Stimulated activated naive B cell treated with anti-CD40 and anti-IgM and Interleukin-4, amounts not matched to agents 10 μg/mL and 1 μg/mL and 100 μg/mL, for 72 hours (primary cell): ENCODE results near the gene NCOA4.

Experiments
- ATAC-seq, 2 donors: fragments of 150-1000 bp; cut with Tn5 transposase; replicated peaks; 2 replicates each; pipeline ENCODE4 v1.10.0; 2021; ENCODE audit warnings: moderate library complexity in 1 of 2
- DNase-seq: peaks from one replicate; pipeline ENCODE4 v3.0.0; 2021
- H3K27ac Mint-ChIP-seq: one replicate; pipeline ENCODE4 v1.8.0; 2022; ENCODE audit warnings: mild to moderate bottlenecking, mixed read lengths
- H3K27me3 Mint-ChIP-seq, 2 donors: one replicate each; pipeline ENCODE4 v1.8.0; 2022; ENCODE audit warnings: mixed read lengths in 2 of 2
- H3K36me3 Mint-ChIP-seq, 2 donors: one replicate each; pipeline ENCODE4 v1.8.0; 2022; ENCODE audit warnings: mixed read lengths in 2 of 2, mild to moderate bottlenecking in 1 of 2
- H3K4me1 Mint-ChIP-seq, 2 donors: one replicate each; pipeline ENCODE4 v1.8.0; 2022; ENCODE audit warnings: mixed read lengths in 2 of 2, mild to moderate bottlenecking in 1 of 2
- H3K4me3 Mint-ChIP-seq, 2 donors: one replicate each; pipeline ENCODE4 v1.8.0; 2022; ENCODE audit warnings: mild to moderate bottlenecking in 2 of 2, mixed read lengths in 2 of 2, moderate library complexity in 1 of 2
- H3K9me3 Mint-ChIP-seq, 2 donors: one replicate each; pipeline ENCODE4 v1.8.0; 2022; ENCODE audit warnings: mixed read lengths in 2 of 2, mild to moderate bottlenecking in 1 of 2

NCOA4 gene

DNA sequence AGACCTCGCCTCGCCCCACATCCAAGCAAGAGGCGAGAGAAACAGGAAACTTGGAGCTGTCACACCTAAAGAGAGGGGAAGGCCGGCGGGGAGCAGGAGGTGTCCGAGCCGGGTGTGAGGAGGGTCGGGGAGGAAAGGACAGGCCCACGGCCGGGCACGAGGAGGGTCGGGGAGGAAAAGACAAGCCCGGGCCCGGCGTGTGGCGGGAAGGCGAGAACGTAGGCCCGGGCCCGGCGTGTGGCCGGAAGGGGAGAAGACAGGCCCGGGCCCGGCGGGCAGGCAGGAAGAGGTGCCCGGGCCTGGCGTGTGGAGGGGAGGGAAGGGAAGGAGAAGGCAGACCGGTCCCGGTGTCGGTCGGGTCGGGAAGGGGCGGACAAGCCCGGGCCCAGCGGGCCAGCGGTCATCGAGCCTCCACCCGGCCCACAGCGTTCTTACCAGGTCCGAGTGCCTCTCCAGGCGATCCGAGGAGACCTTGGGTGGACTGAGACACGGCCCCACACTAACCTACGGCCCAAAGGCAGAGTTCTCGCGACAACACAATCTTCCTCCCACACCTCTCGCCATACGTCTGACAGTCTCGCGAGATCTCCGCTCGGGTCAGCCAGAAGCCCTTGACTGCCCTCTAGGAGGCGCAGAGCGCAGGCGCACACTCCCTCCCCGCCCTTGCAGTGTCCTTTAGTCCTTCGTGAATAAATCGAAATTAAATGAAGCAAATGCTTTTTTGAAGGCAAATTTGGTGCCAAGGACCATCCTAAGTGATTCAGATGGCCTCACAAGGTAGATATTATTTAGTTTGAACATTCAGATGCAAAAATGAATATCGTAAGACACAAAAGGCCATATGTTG lies at the start of gene NCOA4:
TSS of gene NCOA4 (minus strand) at position 533 of the 847 bp plus-strand sequence. CDS start 13,943 bp downstream, outside the sequence.
- ATAC-seq (peak; percentile 98 to 99), DNase-seq (peak; percentile 95)
- no peaks in the 10 kb centered on the region for H3K9me3 Mint-ChIP-seq
- peak within 1 kb of the TSS; percentile 98 for H3K27ac Mint-ChIP-seq
- peak within 1 kb of the TSS; percentile 97 to 99 for H3K4me3 Mint-ChIP-seq
- H3K4me1 Mint-ChIP-seq, result peaks cover 26 to 46% of the 10 kb centered on the region in 2 donors
- H3K36me3 Mint-ChIP-seq, result peaks cover 5 to 14% of the 10 kb centered on the region in 2 donors
- peaks cover 0 to 2% of the 10 kb centered on the region in 2 donors for H3K27me3 Mint-ChIP-seq

GRCh38 chr10:46079831-46080585 lies 49.6 kb upstream of the NCOA4 start:
- DNase-seq (no peak), ATAC-seq (no peak)

GRCh38 chr10:46077731-46078413 lies 47.4 kb upstream of the NCOA4 start:
- DNase-seq (no peak), ATAC-seq (peak in 1 of 2 donors; percentile 41)
- Mint-ChIP-seq H3K27ac (no peak overlapping the region), H3K4me3 (no peak overlapping the region), H3K36me3 (no peaks in the 10 kb centered on the region), H3K9me3 (peaks cover 0 to 4% of the 10 kb centered on the region in 2 donors), H3K4me1 (peaks cover 0 to 8% of the 10 kb centered on the region in 2 donors), H3K27me3 (no peaks in the 10 kb centered on the region)

More at GRCh38 chr10:46079831-46080585, 49.6 kb upstream of the NCOA4 start:
- H3K27me3 Mint-ChIP-seq, result no peaks in the 10 kb centered on the region
- H3K4me3 Mint-ChIP-seq, result no peak overlapping the region
- peaks cover 0 to 8% of the 10 kb centered on the region in 2 donors for H3K4me1 Mint-ChIP-seq
- H3K9me3 Mint-ChIP-seq, result peaks cover 0 to 4% of the 10 kb centered on the region in 2 donors
- no peak overlapping the region for H3K27ac Mint-ChIP-seq
- H3K36me3 Mint-ChIP-seq, result no peaks in the 10 kb centered on the region

- peaks cover 0 to 8% of the 10 kb centered on the region in 2 donors for H3K4me1 Mint-ChIP-seq
- no peaks in the 10 kb centered on the region for H3K9me3 Mint-ChIP-seq
- H3K27me3 Mint-ChIP-seq, result no peaks in the 10 kb centered on the region
- H3K36me3 Mint-ChIP-seq, result no peaks in the 10 kb centered on the region
- ATAC-seq, result no peak
- H3K27ac Mint-ChIP-seq, result no peak overlapping the region
- DNase-seq, result no peak
- no peak overlapping the region for H3K4me3 Mint-ChIP-seq
These were observed 46.7 kb upstream of the NCOA4 start for GRCh38 chr10:46077141-46077554.

DNA sequence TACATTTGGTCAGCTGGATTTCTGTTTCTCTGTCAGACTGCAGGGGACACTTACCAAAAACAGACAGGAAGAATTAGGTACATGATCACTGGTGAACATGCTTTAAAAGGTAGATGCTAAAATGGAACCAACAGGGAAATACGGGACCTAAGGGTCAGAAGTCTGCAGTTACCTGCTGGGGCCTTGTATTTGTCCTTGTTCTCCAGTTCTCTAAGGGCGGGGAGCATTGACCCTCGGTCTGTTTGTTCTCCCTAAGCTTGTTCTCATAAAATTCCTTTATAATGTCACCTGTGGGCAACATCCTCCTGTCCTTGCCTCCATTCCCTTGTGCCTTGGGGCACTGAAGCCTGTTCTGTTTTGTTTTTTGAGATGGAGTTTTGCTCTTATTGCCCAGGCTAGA lies 45.4 kb upstream of the NCOA4 start:
- Mint-ChIP-seq H3K27me3 (no peaks in the 10 kb centered on the region), H3K4me1 (peaks cover 0 to 8% of the 10 kb centered on the region in 2 donors), H3K9me3 (no peaks in the 10 kb centered on the region), H3K4me3 (no peak overlapping the region), H3K36me3 (no peaks in the 10 kb centered on the region), H3K27ac (no peak overlapping the region)
- ATAC-seq, result no peak
- no peak for DNase-seq

DNA sequence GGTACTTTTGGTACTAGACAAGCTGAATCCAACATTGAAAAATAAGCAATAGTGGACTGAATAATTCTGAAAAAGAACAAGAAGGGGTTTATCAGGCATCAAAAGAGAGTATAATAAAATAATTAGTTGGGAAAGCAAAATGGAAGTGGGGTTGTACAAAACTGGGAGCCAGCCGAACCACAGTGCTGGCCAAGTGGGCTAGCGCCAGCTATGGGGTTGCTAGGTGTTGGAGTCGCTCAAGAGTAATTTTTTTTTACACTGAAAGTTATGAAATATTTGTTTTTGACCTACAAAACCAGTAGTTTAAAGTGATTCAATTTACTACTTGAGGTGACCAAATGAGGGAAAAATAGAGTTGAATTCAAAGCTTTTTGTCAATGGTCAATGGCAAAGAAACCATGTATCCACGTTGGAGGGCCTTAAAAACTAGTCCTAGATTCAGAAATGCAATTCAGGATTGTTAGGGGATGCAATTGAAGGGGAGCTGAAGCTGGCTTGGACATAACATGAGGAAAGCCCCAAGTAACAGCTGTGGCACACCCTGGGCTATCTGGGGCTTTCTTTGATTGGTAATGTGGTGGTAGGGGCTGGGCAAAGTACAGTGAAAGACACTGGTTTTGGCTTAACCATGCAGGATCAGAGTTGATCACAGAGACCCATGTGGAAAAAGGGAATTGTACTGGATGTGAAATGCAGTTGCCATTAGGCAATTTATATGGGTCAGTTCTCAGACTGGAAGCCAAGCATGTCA lies 43.9 kb upstream of the NCOA4 start:
- no peak for DNase-seq
- Mint-ChIP-seq H3K9me3 (no peaks in the 10 kb centered on the region), H3K4me3 (no peak overlapping the region), H3K27ac (no peak overlapping the region), H3K36me3 (no peaks in the 10 kb centered on the region), H3K27me3 (no peaks in the 10 kb centered on the region), H3K4me1 (peaks cover 0 to 5% of the 10 kb centered on the region in 2 donors)
- ATAC-seq, result no peak

DNA sequence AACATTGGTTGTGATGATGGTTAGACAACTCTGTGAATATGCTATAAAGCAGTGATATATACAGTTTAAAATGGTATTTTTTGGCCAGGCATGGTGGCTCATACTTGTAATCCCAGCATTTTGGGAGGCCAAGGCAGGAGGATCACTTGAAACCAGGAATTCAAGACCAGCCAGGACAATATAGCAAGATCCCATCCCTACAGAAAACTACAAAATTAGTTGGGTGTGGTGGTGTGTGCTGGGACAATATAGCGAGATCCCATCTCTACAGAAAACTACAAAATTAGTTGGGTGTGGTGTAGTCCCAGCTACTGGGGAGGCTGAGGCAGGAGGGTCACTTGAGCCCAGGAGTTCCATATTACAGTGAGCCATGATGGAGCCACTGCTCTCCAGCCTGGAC lies 43.1 kb upstream of the NCOA4 start:
- DNase-seq (no peak), ATAC-seq (no peak)
- H3K27me3 Mint-ChIP-seq, result no peaks in the 10 kb centered on the region
- H3K9me3 Mint-ChIP-seq, result no peaks in the 10 kb centered on the region
- H3K4me3 Mint-ChIP-seq, result no peak overlapping the region
- no peaks in the 10 kb centered on the region for H3K36me3 Mint-ChIP-seq
- peaks cover 0 to 5% of the 10 kb centered on the region in 2 donors for H3K4me1 Mint-ChIP-seq
- no peak overlapping the region for H3K27ac Mint-ChIP-seq

DNA sequence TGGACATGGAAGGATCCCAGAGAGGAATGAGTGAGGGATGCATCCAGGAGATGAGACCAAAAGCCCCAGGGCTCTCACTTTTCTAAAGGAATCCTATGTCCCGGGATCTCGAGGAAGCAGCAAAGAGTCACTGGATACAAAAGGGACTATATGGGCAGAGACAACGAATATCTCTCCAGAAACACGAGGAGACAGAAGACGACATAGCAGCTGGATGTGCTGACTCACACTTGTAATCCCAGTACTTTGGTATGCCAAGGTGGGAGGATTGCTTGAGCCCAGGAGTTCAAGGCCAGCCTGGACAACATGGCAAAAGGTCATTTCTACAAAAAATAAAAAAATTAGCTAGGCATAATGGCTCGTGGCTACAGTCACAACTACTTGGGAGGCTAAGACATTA lies 40.3 kb upstream of the NCOA4 start:
- Mint-ChIP-seq H3K27ac (no peak overlapping the region), H3K4me1 (no peaks in the 10 kb centered on the region)
- ATAC-seq, result no peak

DNA sequence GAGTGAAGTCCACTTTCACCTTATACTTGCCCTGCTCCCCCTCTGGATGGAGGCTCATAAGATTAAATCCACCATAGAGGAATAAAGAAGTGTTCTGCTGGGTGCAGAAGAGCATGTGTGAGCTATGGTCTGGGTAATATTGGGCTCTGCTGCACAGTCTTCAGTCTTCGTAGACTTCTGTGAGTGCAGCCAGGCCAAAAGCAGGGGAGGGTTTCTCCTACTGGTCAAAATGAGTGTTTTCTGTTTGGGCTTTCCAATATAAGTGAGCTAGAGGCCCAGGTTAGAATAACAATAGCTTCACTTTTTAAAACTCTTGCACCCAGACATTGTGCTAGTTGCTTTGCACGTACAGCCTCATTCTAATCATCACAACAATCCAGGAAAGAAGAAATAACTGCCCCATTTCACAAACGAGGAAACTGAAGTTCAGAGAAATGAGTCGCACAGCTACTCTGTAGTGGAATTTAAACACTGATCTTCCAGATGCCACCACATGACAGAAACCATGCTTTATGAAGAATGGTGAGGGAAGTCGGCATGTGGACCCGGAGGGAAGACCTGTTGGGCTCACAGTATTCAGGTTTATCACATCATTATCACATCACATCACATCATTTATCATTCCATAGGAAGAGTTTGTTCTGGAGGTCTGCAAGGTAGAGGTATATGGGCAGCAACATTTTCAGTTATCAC lies 39.5 kb upstream of the NCOA4 start:
- ATAC-seq (no peak), DNase-seq (no peak)
- Mint-ChIP-seq H3K27me3 (no peaks in the 10 kb centered on the region), H3K4me3 (no peak overlapping the region), H3K4me1 (no peaks in the 10 kb centered on the region), H3K36me3 (no peaks in the 10 kb centered on the region), H3K27ac (no peak overlapping the region), H3K9me3 (no peaks in the 10 kb centered on the region)

More for the DNA sequence above, 40.3 kb upstream of the NCOA4 start:
- Mint-ChIP-seq H3K9me3 (no peaks in the 10 kb centered on the region), H3K4me3 (no peak overlapping the region), H3K27me3 (no peaks in the 10 kb centered on the region), H3K36me3 (no peaks in the 10 kb centered on the region)
- DNase-seq, result no peak

GRCh38 chr10:46068905-46069304 lies 38.5 kb upstream of the NCOA4 start:
- no peaks in the 10 kb centered on the region for H3K9me3 Mint-ChIP-seq
- DNase-seq (no peak), ATAC-seq (no peak)
- no peaks in the 10 kb centered on the region for H3K27me3 Mint-ChIP-seq
- no peaks in the 10 kb centered on the region for H3K4me1 Mint-ChIP-seq
- no peak overlapping the region for H3K27ac Mint-ChIP-seq
- no peak overlapping the region for H3K4me3 Mint-ChIP-seq
- H3K36me3 Mint-ChIP-seq, result no peaks in the 10 kb centered on the region

DNA sequence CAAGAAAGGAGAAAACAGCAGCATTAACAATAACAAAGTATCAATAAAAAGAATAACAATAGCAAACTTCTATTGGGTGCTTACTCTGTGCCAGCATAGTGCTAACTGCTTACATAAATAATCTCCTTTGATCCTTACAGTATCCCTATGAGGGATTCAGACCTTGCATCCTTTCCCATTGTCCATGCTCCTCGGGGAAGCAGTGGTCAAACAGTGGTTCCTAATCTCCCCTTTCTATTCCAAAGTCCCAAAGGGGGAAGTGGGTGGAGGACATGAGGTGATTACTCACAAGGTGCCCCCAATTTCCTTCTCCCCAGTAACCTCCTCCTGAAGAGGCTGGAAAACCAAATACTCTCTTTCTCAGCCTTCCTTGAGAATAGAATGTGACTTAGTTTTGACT lies 37.7 kb upstream of the NCOA4 start:
- H3K4me1 Mint-ChIP-seq, result no peaks in the 10 kb centered on the region
- H3K27ac Mint-ChIP-seq, result peak overlapping the region; percentile 48
- ATAC-seq, result no peak
- no peak overlapping the region for H3K4me3 Mint-ChIP-seq
- peaks cover 0 to 4% of the 10 kb centered on the region in 2 donors for H3K27me3 Mint-ChIP-seq
- DNase-seq, result no peak
- H3K36me3 Mint-ChIP-seq, result no peaks in the 10 kb centered on the region
- H3K9me3 Mint-ChIP-seq, result no peaks in the 10 kb centered on the region

DNA sequence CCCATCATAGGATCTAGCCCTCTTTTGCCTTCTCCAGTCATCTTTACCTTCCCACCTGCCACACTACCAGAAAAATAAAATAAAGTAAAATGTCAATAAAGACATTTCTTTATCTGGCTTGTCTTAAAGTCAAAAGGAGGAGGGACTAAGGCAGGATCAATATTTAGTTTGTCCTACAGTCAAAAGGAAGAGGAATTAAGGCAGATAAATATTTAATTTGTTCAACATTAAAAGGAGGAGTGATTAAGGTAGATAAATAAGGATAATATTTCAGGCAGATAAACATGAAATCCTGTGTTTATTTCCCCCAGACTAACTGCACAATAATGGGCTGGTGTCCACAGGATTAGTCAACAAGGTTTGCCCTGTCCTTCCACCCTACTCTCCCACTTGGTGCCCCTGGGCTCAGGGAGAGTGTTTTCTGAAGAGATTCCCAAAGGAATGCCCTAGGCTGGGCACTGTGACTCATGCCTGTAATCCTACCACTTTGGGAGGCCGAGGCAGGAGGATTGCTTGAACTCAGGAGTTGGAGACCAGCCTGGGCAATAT lies 33.9 kb upstream of the NCOA4 start:
- ATAC-seq (no peak), DNase-seq (no peak)
- H3K9me3 Mint-ChIP-seq, result no peaks in the 10 kb centered on the region
- no peaks in the 10 kb centered on the region for H3K36me3 Mint-ChIP-seq
- H3K4me1 Mint-ChIP-seq, result no peaks in the 10 kb centered on the region
- no peak overlapping the region for H3K27ac Mint-ChIP-seq
- H3K27me3 Mint-ChIP-seq, result peaks cover 0 to 7% of the 10 kb centered on the region in 2 donors
- H3K4me3 Mint-ChIP-seq, result no peak overlapping the region

- H3K4me3 Mint-ChIP-seq, result no peak overlapping the region
- H3K27ac Mint-ChIP-seq, result no peak overlapping the region
- no peaks in the 10 kb centered on the region for H3K36me3 Mint-ChIP-seq
- DNase-seq, result no peak
- no peak for ATAC-seq
- H3K9me3 Mint-ChIP-seq, result no peaks in the 10 kb centered on the region
- no peaks in the 10 kb centered on the region for H3K4me1 Mint-ChIP-seq
- H3K27me3 Mint-ChIP-seq, result peaks cover 0 to 7% of the 10 kb centered on the region in 2 donors
These were observed 32.5 kb upstream of the NCOA4 start for GRCh38 chr10:46062723-46063428.
